ENCODE measurements around the gene BCL6. TPM values are rescaled to one million over a fixed set of nuclear protein-coding genes. Genes with fewer than 3 reads are reported as not detected.
A peak's percentile ranks its signal among the peaks of the same experiment; 100 is the strongest.

The BCL6 gene
- total RNA-seq, 4 donors from 2014 or later: 86.0 to 161 (median 111) TPM

DNA sequence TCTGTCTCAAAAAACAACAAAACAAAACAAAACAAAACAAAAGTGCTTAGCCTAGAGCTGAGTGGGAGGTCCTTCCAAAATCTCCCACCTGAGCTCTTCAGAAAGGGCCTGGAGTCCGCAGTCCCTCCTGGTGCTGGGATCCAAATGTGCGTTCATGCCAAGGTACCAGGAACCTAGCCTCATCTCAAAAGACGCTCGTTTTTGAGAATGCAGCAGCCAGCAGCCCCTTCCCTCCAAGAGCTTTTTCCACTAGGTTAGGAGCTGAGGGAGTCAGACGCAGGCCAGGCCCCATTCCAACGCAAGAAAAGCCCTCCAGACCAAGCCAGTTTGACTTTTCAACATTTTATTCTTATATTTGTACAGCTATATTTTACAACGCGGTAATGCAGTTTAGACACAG, 24.2 kb downstream of the BCL6 start:
- DNase-seq (ENCODE audit: extremely low spot score): no peak
- Histone ChIP-seq H3K36me3 (peaks cover 50 to 58% (median 56%) of the 10 kb centered on the region in 4 donors), H3K4me1 (peaks cover 0 to 19% (median 14%) of the 10 kb centered on the region in 4 donors), H3K27ac (replicated peaks in 1 of 4) (no peak overlapping the region), H3K4me3 (no peak overlapping the region), H3K27me3 (no peaks in the 10 kb centered on the region), H3K9me3 (no peaks in the 10 kb centered on the region)
- intact Hi-C loops (cut with DNase I): no loop called here
- TF ChIP-seq POLR2A (IDR thresholded peaks at IDR 0.05; ENCODE audit: low read depth): no peak
- TF ChIP-seq, protein P1, sequence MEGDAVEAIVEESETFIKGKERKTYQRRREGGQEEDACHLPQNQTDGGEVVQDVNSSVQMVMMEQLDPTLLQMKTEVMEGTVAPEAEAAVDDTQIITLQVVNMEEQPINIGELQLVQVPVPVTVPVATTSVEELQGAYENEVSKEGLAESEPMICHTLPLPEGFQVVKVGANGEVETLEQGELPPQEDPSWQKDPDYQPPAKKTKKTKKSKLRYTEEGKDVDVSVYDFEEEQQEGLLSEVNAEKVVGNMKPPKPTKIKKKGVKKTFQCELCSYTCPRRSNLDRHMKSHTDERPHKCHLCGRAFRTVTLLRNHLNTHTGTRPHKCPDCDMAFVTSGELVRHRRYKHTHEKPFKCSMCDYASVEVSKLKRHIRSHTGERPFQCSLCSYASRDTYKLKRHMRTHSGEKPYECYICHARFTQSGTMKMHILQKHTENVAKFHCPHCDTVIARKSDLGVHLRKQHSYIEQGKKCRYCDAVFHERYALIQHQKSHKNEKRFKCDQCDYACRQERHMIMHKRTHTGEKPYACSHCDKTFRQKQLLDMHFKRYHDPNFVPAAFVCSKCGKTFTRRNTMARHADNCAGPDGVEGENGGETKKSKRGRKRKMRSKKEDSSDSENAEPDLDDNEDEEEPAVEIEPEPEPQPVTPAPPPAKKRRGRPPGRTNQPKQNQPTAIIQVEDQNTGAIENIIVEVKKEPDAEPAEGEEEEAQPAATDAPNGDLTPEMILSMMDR (IDR thresholded peaks at IDR 0.05): no peak
- no peak for TF ChIP-seq EP300 (IDR thresholded peaks at IDR 0.05)
- no peak for TF ChIP-seq POLR2AphosphoS5 (IDR thresholded peaks at IDR 0.05)
- WGBS: 84% methylated on average over 8 of the region's 8 CpGs

DNA sequence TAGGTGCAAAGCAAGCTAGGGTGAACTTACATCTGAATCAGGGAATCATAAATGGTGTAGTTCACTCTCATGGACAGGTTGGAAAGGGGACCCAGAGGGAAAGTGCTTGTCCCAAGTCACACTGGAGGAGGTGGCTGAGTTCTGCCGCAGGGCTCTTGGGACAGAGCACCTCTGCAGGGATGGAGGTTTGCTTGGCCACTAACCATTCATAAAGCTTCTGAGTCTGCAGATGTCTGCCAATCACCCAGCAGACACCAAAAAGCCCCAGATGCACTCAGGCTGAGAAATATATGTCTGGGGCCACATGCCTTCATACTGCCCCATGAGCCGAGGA, 25.0 kb downstream of the BCL6 start:
- TF ChIP-seq POLR2A (IDR thresholded peaks at IDR 0.05; ENCODE audit: low read depth) (no peak), POLR2AphosphoS5 (IDR thresholded peaks at IDR 0.05) (no peak), EP300 (IDR thresholded peaks at IDR 0.05) (no peak)
- TF ChIP-seq, protein P1 (IDR thresholded peaks at IDR 0.05): no peak
- no peaks in the 10 kb centered on the region for H3K9me3 ChIP-seq
- H3K4me1 ChIP-seq: peaks cover 0 to 19% (median 14%) of the 10 kb centered on the region in 4 donors
- no peaks in the 10 kb centered on the region for H3K27me3 ChIP-seq
- 100% methylated on average over 2 of the region's 2 CpGs for WGBS
- H3K27ac ChIP-seq (replicated peaks in 1 of 4): peak overlapping the region in 3 of 4 donors; percentile 3 to 25 (median 4)
- no peak for DNase-seq (ENCODE audit: extremely low spot score)
- intact Hi-C loops (cut with DNase I): no loop called here
- peaks cover 43 to 51% (median 49%) of the 10 kb centered on the region in 4 donors for H3K36me3 ChIP-seq
- no peak overlapping the region for H3K4me3 ChIP-seq

DNA sequence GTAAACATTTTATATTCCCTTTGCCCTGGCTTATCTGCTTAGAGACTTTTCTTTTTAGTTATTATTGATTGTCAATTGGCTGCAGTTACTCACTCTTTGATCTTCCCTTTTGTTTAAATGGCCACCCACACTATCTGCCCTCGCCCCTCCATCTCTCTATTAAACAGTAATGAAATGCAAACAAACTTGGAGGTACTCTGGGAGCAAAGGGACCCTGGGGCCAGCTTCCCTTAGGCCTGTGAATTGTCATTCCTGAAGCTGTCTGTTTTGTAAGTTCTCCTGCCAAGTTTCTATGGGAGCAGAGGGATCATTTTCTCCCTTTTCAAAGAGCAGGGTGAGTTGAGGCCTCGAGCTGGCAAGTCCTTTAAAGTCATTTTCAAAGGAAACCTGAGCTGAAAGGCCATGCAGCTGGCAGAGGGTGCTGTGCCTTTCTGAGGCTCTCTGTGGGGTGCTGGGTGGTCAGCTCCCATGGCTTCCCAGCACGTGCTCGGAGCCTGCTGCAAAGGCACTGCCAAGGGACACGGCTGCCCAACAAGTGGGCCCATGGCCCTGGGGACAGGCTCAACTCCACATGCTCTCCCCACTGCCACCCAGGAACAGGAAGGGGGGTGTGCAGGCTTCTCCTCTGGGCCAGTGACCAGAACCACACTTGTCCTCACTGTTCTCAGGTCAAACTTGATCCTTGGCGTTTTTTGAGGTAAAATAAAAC, 25.5 kb downstream of the BCL6 start:
- WGBS: 17% methylated on average over 5 of the region's 6 CpGs
- Histone ChIP-seq H3K36me3 (peaks cover 37 to 46% (median 44%) of the 10 kb centered on the region in 4 donors), H3K4me1 (peaks cover 0 to 19% (median 14%) of the 10 kb centered on the region in 4 donors), H3K9me3 (no peaks in the 10 kb centered on the region), H3K27me3 (no peaks in the 10 kb centered on the region), H3K4me3 (no peak overlapping the region), H3K27ac (replicated peaks in 1 of 4) (peak overlapping the region in 3 of 4 donors; percentile 3 to 25 (median 4))
- TF ChIP-seq, protein P1 (IDR thresholded peaks at IDR 0.05): no peak
- TF ChIP-seq EP300 (IDR thresholded peaks at IDR 0.05) (no peak), POLR2AphosphoS5 (IDR thresholded peaks at IDR 0.05) (no peak), POLR2A (IDR thresholded peaks at IDR 0.05; ENCODE audit: low read depth) (no peak)
- no peak for DNase-seq (ENCODE audit: extremely low spot score)
- intact Hi-C loops (cut with DNase I): no loop called here

DNA sequence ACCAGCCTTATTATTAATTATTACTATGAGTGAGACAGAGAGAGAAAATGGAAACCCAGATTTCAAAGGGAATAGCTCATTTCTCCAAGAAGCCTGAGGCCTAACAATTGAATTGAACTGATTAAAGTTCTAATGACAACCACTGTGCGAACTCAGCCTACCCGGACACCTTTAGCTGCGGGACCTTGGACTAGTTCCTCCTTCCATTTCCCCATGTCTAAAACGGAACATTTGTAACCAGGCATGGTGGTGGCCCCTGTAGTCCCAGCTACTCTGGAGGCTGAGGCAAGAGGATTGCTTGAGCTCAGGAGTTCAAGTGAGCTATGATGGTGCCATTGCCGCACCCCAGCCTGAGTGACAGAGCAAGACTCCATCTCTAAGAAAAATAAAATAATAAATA, 26.5 kb downstream of the BCL6 start:
- Histone ChIP-seq H3K36me3 (peaks cover 28 to 36% (median 34%) of the 10 kb centered on the region in 4 donors), H3K9me3 (no peaks in the 10 kb centered on the region), H3K4me1 (peaks cover 0 to 28% (median 18%) of the 10 kb centered on the region in 4 donors), H3K27ac (replicated peaks in 1 of 4) (no peak overlapping the region), H3K4me3 (no peak overlapping the region), H3K27me3 (no peaks in the 10 kb centered on the region)
- TF ChIP-seq EP300 (IDR thresholded peaks at IDR 0.05) (no peak), POLR2AphosphoS5 (IDR thresholded peaks at IDR 0.05) (no peak), POLR2A (IDR thresholded peaks at IDR 0.05; ENCODE audit: low read depth) (no peak)
- TF ChIP-seq, protein P1 (IDR thresholded peaks at IDR 0.05): no peak
- intact Hi-C loops (cut with DNase I): no loop called here
- WGBS: 93% methylated on average over 5 of the region's 5 CpGs
- DNase-seq (ENCODE audit: extremely low spot score): no peak

Data from esophagus muscularis mucosa (tissue), 4 donors.